ENCODE measurements around the gene PPP3R1. TPM values are rescaled to one million over a fixed set of nuclear protein-coding genes. Genes with fewer than 3 reads are reported as not detected.

Gene PPP3R1
- total RNA-seq, 4 donors from 2014 or later: 31.5 to 41.7 (median 36.3) TPM

- Histone ChIP-seq H3K27ac (no peak overlapping the region), H3K4me1 (peaks cover 0 to 44% (median 9%) of the 10 kb centered on the region in 4 donors), H3K27me3 (no peaks in the 10 kb centered on the region), H3K36me3 (no peaks in the 10 kb centered on the region), H3K9me3 (no peaks in the 10 kb centered on the region), H3K4me3 (no peak overlapping the region)
- TF ChIP-seq EP300 (IDR thresholded peaks at IDR 0.05) (no peak), POLR2A (IDR thresholded peaks at IDR 0.05) (no peak), CTCF (IDR thresholded peaks at IDR 0.05) (no peak)
- DNase-seq (ENCODE audit: low spot score in 2 of 2): no peak
- WGBS, 2 donors: 45 to 53% methylated on average over 3 of the region's 3 CpGs
Measured at GRCh38 chr2:68217729-68218128, 34.6 kb downstream of the PPP3R1 start.

GRCh38 chr2:68216454-68217310 is 35.6 kb downstream of the PPP3R1 start:
- H3K4me1 ChIP-seq: peaks cover 0 to 44% (median 9%) of the 10 kb centered on the region in 4 donors
- H3K36me3 ChIP-seq: peaks cover 0 to 7% (median 0%) of the 10 kb centered on the region in 3 donors
- no peak overlapping the region for H3K27ac ChIP-seq
- H3K27me3 ChIP-seq: no peaks in the 10 kb centered on the region
- no peaks in the 10 kb centered on the region for H3K9me3 ChIP-seq
- TF ChIP-seq POLR2A (IDR thresholded peaks at IDR 0.05) (no peak), CTCF (IDR thresholded peaks at IDR 0.05) (no peak), EP300 (IDR thresholded peaks at IDR 0.05) (no peak)
- WGBS, 2 donors: 48 to 54% methylated on average over 2 of the region's 2 CpGs
- no peak overlapping the region for H3K4me3 ChIP-seq
- no peak for DNase-seq (ENCODE audit: low spot score in 2 of 2)

- no peak for TF ChIP-seq EP300 (IDR thresholded peaks at IDR 0.05)
- no peak for TF ChIP-seq POLR2A (IDR thresholded peaks at IDR 0.05)
- TF ChIP-seq CTCF (IDR thresholded peaks at IDR 0.05): no peak
- Histone ChIP-seq H3K36me3 (peaks cover 0 to 12% (median 0%) of the 10 kb centered on the region in 3 donors), H3K4me3 (no peak overlapping the region), H3K4me1 (peaks cover 0 to 40% (median 9%) of the 10 kb centered on the region in 4 donors), H3K27ac (no peak overlapping the region), H3K27me3 (no peaks in the 10 kb centered on the region), H3K9me3 (no peaks in the 10 kb centered on the region)
- DNase-seq (ENCODE audit: low spot score in 2 of 2): no peak
- 71 to 81% methylated on average over 5 of the region's 5 CpGs for WGBS, 2 donors
Measured at GRCh38 chr2:68214381-68214780, 38.0 kb downstream of the PPP3R1 start.

- Histone ChIP-seq H3K27ac (no peak overlapping the region), H3K4me3 (no peak overlapping the region), H3K27me3 (no peaks in the 10 kb centered on the region), H3K36me3 (peaks cover 0 to 7% (median 0%) of the 10 kb centered on the region in 3 donors), H3K9me3 (no peaks in the 10 kb centered on the region), H3K4me1 (peaks cover 0 to 44% (median 11%) of the 10 kb centered on the region in 4 donors)
- no peak for DNase-seq (ENCODE audit: low spot score in 2 of 2)
- TF ChIP-seq CTCF (IDR thresholded peaks at IDR 0.05): no peak
- TF ChIP-seq POLR2A (IDR thresholded peaks at IDR 0.05): no peak
- TF ChIP-seq EP300 (IDR thresholded peaks at IDR 0.05): no peak
Measured at GRCh38 chr2:68206793-68207192, 45.5 kb downstream of the PPP3R1 start.

GRCh38 chr2:68203587-68203986 is 48.7 kb downstream of the PPP3R1 start:
- Histone ChIP-seq H3K4me3 (no peak overlapping the region), H3K27me3 (no peaks in the 10 kb centered on the region), H3K9me3 (no peaks in the 10 kb centered on the region), H3K4me1 (peaks cover 0 to 63% (median 11%) of the 10 kb centered on the region in 4 donors), H3K27ac (no peak overlapping the region), H3K36me3 (no peaks in the 10 kb centered on the region)
- WGBS, 2 donors: 51 to 54% methylated on average over 3 of the region's 3 CpGs
- TF ChIP-seq CTCF (IDR thresholded peaks at IDR 0.05): no peak
- no peak for TF ChIP-seq EP300 (IDR thresholded peaks at IDR 0.05)
- no peak for TF ChIP-seq POLR2A (IDR thresholded peaks at IDR 0.05)
- DNase-seq (ENCODE audit: low spot score in 2 of 2): no peak

Measured in tibial nerve (tissue), 4 donors.